H9 (cell line): ENCODE measurements around the gene SMARCD2. TPM values are rescaled to one million over a fixed set of nuclear protein-coding genes. Genes with fewer than 3 reads are reported as not detected.
A peak's percentile ranks its signal among the peaks of the same experiment; 100 is the strongest.

Experiments used
- DNase-seq: peaks from one replicate; pipeline ENCODE4 v3.0.0-alpha.2; 2017
- H2AFZ ChIP-seq: one replicate; pipeline ENCODE4 v1.6.1; 2013; ENCODE audit warnings: mild to moderate bottlenecking, low read length, control low read depth, moderate library complexity
- H2AK5ac ChIP-seq: 2 replicates; pipeline ENCODE4 v1.6.1; 2013; ENCODE audit warnings: low read length, control low read depth, mixed read lengths; ENCODE audit not compliant: insufficient read length
- H2BK120ac ChIP-seq: one replicate; pipeline ENCODE4 v1.6.1; 2013; ENCODE audit warnings: low read depth, mild to moderate bottlenecking, low read length, control low read depth, inconsistent platforms; ENCODE audit not compliant: poor library complexity, severe bottlenecking
- H2BK12ac ChIP-seq: 2 replicates; pipeline ENCODE4 v1.6.1; 2013; ENCODE audit warnings: low read length, control low read depth, mixed read lengths, low read depth; ENCODE audit not compliant: insufficient read length
- H2BK15ac ChIP-seq: 2 replicates; pipeline ENCODE4 v1.6.1; 2013; ENCODE audit warnings: low read depth, low read length, control low read depth
- H2BK20ac ChIP-seq: one replicate; pipeline ENCODE4 v1.6.1; 2013; ENCODE audit warnings: low read depth, mild to moderate bottlenecking, low read length, control low read depth, inconsistent platforms; ENCODE audit not compliant: poor library complexity, severe bottlenecking
- H2BK5ac ChIP-seq: 2 replicates; pipeline ENCODE4 v1.6.1; 2013; ENCODE audit warnings: low read length, control low read depth, mixed read lengths; ENCODE audit not compliant: insufficient read length
- H3K14ac ChIP-seq: 2 replicates; pipeline ENCODE4 v1.6.1; 2013; ENCODE audit warnings: low read length, control low read depth; ENCODE audit not compliant: insufficient read depth
- H3K18ac ChIP-seq: 2 replicates; pipeline ENCODE4 v1.6.1; 2013; ENCODE audit warnings: low read depth, mild to moderate bottlenecking, mixed read lengths, low read length, control low read depth; ENCODE audit not compliant: insufficient read length
- H3K23ac ChIP-seq: 2 replicates; pipeline ENCODE4 v1.6.1; 2013; ENCODE audit warnings: low read length, control low read depth, mixed read lengths, low read depth; ENCODE audit not compliant: insufficient read length
- H3K23me2 ChIP-seq: 2 replicates; pipeline ENCODE4 v1.6.1; 2013; ENCODE audit warnings: low read depth, mild to moderate bottlenecking, mixed read lengths, low read length, control low read depth; ENCODE audit not compliant: insufficient read length, poor library complexity, severe bottlenecking
- H3K27ac ChIP-seq: 2 replicates; pipeline ENCODE4 v1.5.1; 2013; ENCODE audit warnings: low read length, control low read depth, mixed read lengths, low read depth; ENCODE audit not compliant: insufficient read length
- H3K27me3 ChIP-seq: 2 replicates; pipeline ENCODE4 v1.6.1; 2013; ENCODE audit warnings: low read length, control low read depth, inconsistent platforms; ENCODE audit not compliant: insufficient read depth
- H3K4ac ChIP-seq: 2 replicates; pipeline ENCODE4 v1.6.1; 2013; ENCODE audit warnings: low read depth, mild to moderate bottlenecking, control low read depth, inconsistent platforms, low read length, moderate library complexity
- H3K4me1 ChIP-seq: 2 replicates; pipeline ENCODE4 v1.6.1; 2013; ENCODE audit warnings: low read length, control low read depth, inconsistent platforms; ENCODE audit not compliant: insufficient read depth
- H3K4me2 ChIP-seq: 2 replicates; pipeline ENCODE4 v1.6.1; 2013; ENCODE audit warnings: low read length, control low read depth, mixed read lengths; ENCODE audit not compliant: insufficient read length, insufficient read depth
- H3K56ac ChIP-seq: 2 replicates; pipeline ENCODE4 v1.6.1; 2013; ENCODE audit warnings: low read depth, mild to moderate bottlenecking, mixed read lengths, low read length, control low read depth; ENCODE audit not compliant: insufficient read length
- H3K79me1 ChIP-seq: 2 replicates; pipeline ENCODE4 v1.6.1; 2013; ENCODE audit warnings: low read depth, mild to moderate bottlenecking, moderate library complexity, low read length, control low read depth, inconsistent platforms; ENCODE audit not compliant: insufficient read depth, poor library complexity, severe bottlenecking
- H3K79me2 ChIP-seq: 2 replicates; pipeline ENCODE4 v1.6.1; 2013; ENCODE audit warnings: low read length, control low read depth, inconsistent platforms; ENCODE audit not compliant: insufficient read depth
- H3K9ac ChIP-seq: 2 replicates; pipeline ENCODE4 v1.6.1; 2013; ENCODE audit warnings: low read length, control low read depth, mixed read lengths; ENCODE audit not compliant: insufficient read length; ENCODE audit errors: extremely low read depth
- H3K9me3 ChIP-seq: one replicate; pipeline ENCODE4 v1.6.1; 2013; ENCODE audit warnings: low read depth, low read length, inconsistent platforms; ENCODE audit not compliant: control insufficient read depth
- H3T11ph ChIP-seq: one replicate; pipeline ENCODE4 v1.6.1; 2013; ENCODE audit warnings: mild to moderate bottlenecking, low read length, control low read depth, inconsistent platforms
- H4K20me1 ChIP-seq: one replicate; pipeline ENCODE4 v1.6.1; 2013; ENCODE audit not compliant: control insufficient read depth, insufficient read length, insufficient read depth
- H4K5ac ChIP-seq: 2 replicates; pipeline ENCODE4 v1.6.1; 2013; ENCODE audit warnings: low read depth, mild to moderate bottlenecking, mixed read lengths, low read length, control low read depth; ENCODE audit not compliant: insufficient read length
- H4K8ac ChIP-seq: replicated peaks from 2 replicates; pipeline ENCODE4 v1.6.1; 2013; ENCODE audit warnings: low read length, control low read depth, mixed read lengths, low read depth; ENCODE audit not compliant: insufficient read length
- H4K91ac ChIP-seq: 2 replicates; pipeline ENCODE4 v1.6.1; 2013; ENCODE audit warnings: low read depth, mild to moderate bottlenecking, moderate library complexity, mixed read lengths, low read length, control low read depth; ENCODE audit not compliant: insufficient read length
- H3K27ac Mint-ChIP-seq, 3 experiments: 2 replicates in 2 of 3; 3 replicates in 1 of 3; pipeline ENCODE4 v1.8.0; 2020 to 2021; ENCODE audit warnings: mixed read lengths in 3 of 3, mild to moderate bottlenecking in 1 of 3, moderate library complexity in 1 of 3
- H3K27me3 Mint-ChIP-seq: 2 replicates; pipeline ENCODE4 v1.8.0; 2021; ENCODE audit warnings: low read depth, mild to moderate bottlenecking, moderate library complexity, mixed read lengths
- H3K36me3 Mint-ChIP-seq, 3 experiments: 2 replicates in 2 of 3; 3 replicates in 1 of 3; pipeline ENCODE4 v1.8.0; 2020 to 2021; ENCODE audit warnings: low read depth in 3 of 3, mixed read lengths in 3 of 3; ENCODE audit not compliant: insufficient read depth in 1 of 3
- H3K4me1 Mint-ChIP-seq, 2 experiments: 2 replicates each; pipeline ENCODE4 v1.8.0; 2020; ENCODE audit warnings: mixed read lengths in 2 of 2
- H3K4me3 Mint-ChIP-seq, 2 experiments: 2 replicates in 1 of 2; 3 replicates in 1 of 2; pipeline ENCODE4 v1.8.0; 2020 to 2021; ENCODE audit warnings: mild to moderate bottlenecking in 2 of 2, mixed read lengths in 2 of 2, moderate library complexity in 1 of 2
- H3K9me3 Mint-ChIP-seq, 2 experiments: 2 replicates in 1 of 2; 3 replicates in 1 of 2; pipeline ENCODE4 v1.8.0; 2020; ENCODE audit warnings: mild to moderate bottlenecking in 2 of 2, mixed read lengths in 2 of 2, moderate library complexity in 1 of 2
- WGBS: extraction: QIAGEN DNeasy Blood & Tissue Kit; methylation state at CpG from one replicate; pipeline ENCODE4 v1.1.7; 2013; ENCODE audit warnings: missing lambda C conversion rate, low lambda C conversion rate, mixed read lengths; ENCODE audit not compliant: insufficient read length; ENCODE audit errors: extremely low coverage; 5-methylcytosine and 5-hydroxymethylcytosine counted together
- total RNA-seq: library from RNA; stranded (reverse); gene quantifications from 2 replicates; pipeline ENCODE4 v1.2.1, GENCODE V29; 2021
- TF ChIP-seq, protein P1 (sequence below): fragments of 200-600 bp; sonication (generic); conservative IDR thresholded peaks from 3 replicates; pipeline ENCODE4 v1.8.0; 2021; ENCODE audit warnings: antibody characterized with exemption, mild to moderate bottlenecking

Gene SMARCD2
- total RNA-seq, 1 experiment from 2014 or later, result 68.9 TPM

DNA sequence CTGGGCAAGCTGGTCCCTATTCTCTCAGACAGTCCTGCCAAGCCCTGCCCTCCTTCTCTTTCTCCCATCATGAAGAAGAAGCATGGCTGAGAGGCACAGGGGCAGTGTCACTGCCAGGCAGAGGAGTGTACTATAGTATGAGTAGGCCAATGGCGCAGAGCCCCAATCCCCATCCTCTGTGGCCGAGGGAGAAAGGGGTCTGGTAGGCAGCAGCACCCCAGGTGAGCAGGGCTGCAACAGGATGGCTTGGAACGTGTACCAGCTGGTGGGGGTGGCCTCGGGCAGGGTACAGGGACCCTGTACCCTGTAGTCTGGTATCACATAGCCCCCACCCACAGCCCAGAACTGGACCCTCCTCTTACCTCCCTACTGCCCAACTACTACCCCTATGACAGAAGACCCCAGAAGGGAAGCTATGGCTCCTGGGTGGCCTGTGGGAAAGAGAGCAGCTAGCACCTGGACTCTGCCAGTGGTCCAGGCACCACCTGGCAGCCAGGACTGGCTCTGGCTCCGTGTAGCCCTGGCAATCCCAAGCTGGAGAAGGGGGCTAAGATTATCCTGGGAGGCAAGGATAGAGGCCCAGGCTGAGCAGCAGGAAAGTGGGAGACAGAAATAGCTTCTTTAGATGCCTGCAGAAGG is 4.4 kb downstream of the SMARCD2 start:
- H2BK15ac ChIP-seq, result no peak overlapping the region
- no peaks in the 10 kb centered on the region for H3K9me3 Mint-ChIP-seq
- no peak overlapping the region for H3K4me2 ChIP-seq
- peaks cover 25 to 38% of the 10 kb centered on the region in 2 experiments for H3K4me1 Mint-ChIP-seq
- no peaks in the 10 kb centered on the region; the same call in 1 of the 2 replicates for H3K4me1 ChIP-seq
- H4K5ac ChIP-seq, result no peak overlapping the region
- H3K4ac ChIP-seq, result no peak overlapping the region
- no peak overlapping the region for H3K14ac ChIP-seq
- H3K79me2 ChIP-seq, result peaks cover 3% of the 10 kb centered on the region; the same call in 1 of the 2 replicates
- peaks cover 10% of the 10 kb centered on the region for H3K23me2 ChIP-seq
- H3K27ac Mint-ChIP-seq, result peak overlapping the region in 1 of 3 experiments; percentile 15; a peak in 2 of 7 replicates
- H2AFZ ChIP-seq, result no peak overlapping the region
- no peak overlapping the region for H3T11ph ChIP-seq
- H3K79me1 ChIP-seq, result peaks cover 3% of the 10 kb centered on the region
- H3K18ac ChIP-seq, result no peak overlapping the region
- H4K20me1 ChIP-seq, result peaks cover 2% of the 10 kb centered on the region
- H3K9me3 ChIP-seq, result no peaks in the 10 kb centered on the region
- H3K23ac ChIP-seq, result no peak overlapping the region
- no peaks in the 10 kb centered on the region for H3K27me3 ChIP-seq
- no peak overlapping the region; a peak in 1 of 5 replicates for H3K4me3 Mint-ChIP-seq
- H3K56ac ChIP-seq, result no peak overlapping the region
- peaks cover 24 to 45% (median 39%) of the 10 kb centered on the region in 3 experiments for H3K36me3 Mint-ChIP-seq
- no peak overlapping the region for H4K8ac ChIP-seq
- DNase-seq, result no peak
- no peak overlapping the region for H2BK12ac ChIP-seq
- H2BK120ac ChIP-seq, result no peak overlapping the region
- H2BK5ac ChIP-seq, result no peak overlapping the region
- H2AK5ac ChIP-seq, result no peak overlapping the region
- TF ChIP-seq, protein P1, sequence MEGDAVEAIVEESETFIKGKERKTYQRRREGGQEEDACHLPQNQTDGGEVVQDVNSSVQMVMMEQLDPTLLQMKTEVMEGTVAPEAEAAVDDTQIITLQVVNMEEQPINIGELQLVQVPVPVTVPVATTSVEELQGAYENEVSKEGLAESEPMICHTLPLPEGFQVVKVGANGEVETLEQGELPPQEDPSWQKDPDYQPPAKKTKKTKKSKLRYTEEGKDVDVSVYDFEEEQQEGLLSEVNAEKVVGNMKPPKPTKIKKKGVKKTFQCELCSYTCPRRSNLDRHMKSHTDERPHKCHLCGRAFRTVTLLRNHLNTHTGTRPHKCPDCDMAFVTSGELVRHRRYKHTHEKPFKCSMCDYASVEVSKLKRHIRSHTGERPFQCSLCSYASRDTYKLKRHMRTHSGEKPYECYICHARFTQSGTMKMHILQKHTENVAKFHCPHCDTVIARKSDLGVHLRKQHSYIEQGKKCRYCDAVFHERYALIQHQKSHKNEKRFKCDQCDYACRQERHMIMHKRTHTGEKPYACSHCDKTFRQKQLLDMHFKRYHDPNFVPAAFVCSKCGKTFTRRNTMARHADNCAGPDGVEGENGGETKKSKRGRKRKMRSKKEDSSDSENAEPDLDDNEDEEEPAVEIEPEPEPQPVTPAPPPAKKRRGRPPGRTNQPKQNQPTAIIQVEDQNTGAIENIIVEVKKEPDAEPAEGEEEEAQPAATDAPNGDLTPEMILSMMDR, result no peak
- H3K27ac ChIP-seq, result no peak overlapping the region
- no peak overlapping the region for H2BK20ac ChIP-seq
- no peaks in the 10 kb centered on the region for H3K27me3 Mint-ChIP-seq
- H3K9ac ChIP-seq, result no peak overlapping the region
- WGBS, result no CpG with 5 or more reads among the region's 5 CpGs
- H4K91ac ChIP-seq, result no peak overlapping the region
